IMR-90 (cell line): ENCODE data around the gene PNMA6F.
"Not testable (repeated sequence)": the region's sequence is repeated elsewhere in the genome, so short reads cannot be mapped to it uniquely, and the experiment has no call there.

ENCODE experiments used
- BHLHE40 ChIP-seq: fragments of 150-350 bp; IDR thresholded peaks from 2 replicates; pipeline ENCODE4 v1.6.1; 2016; ENCODE audit warnings: mild to moderate bottlenecking, low read depth, low read length
- CTCF ChIP-seq: conservative IDR thresholded peaks from 2 replicates; pipeline ENCODE4 v1.5.1; 2012; ENCODE audit warnings: mild to moderate bottlenecking, low read depth, low read length, improper control_type of control experiment
- FOS ChIP-seq: fragments of 150-350 bp; IDR thresholded peaks from 2 replicates; pipeline ENCODE4 v1.6.1; 2016; ENCODE audit warnings: low read depth, low read length
- MAFK ChIP-seq: IDR thresholded peaks from 2 replicates; pipeline ENCODE4 v1.6.1; 2012; ENCODE audit warnings: low read depth, low read length, improper control_type of control experiment
- MAZ ChIP-seq: IDR thresholded peaks from 2 replicates; pipeline ENCODE4 v1.6.1; 2012; ENCODE audit warnings: low read depth, mild to moderate bottlenecking, low read length, improper control_type of control experiment, moderate library complexity, borderline replicate concordance
- MXI1 ChIP-seq: IDR thresholded peaks from 2 replicates; pipeline ENCODE4 v1.6.1; 2012; ENCODE audit warnings: low read depth, mild to moderate bottlenecking, low read length, moderate library complexity, borderline replicate concordance
- POLR2A ChIP-seq: IDR thresholded peaks from 2 replicates; pipeline ENCODE4 v1.6.1; 2012; ENCODE audit warnings: mild to moderate bottlenecking, low read depth, low read length
- RAD21 ChIP-seq: IDR thresholded peaks from 2 replicates; pipeline ENCODE4 v1.6.1; 2012; ENCODE audit warnings: low read length, improper control_type of control experiment
- RCOR1 ChIP-seq: IDR thresholded peaks from 2 replicates; pipeline ENCODE4 v1.6.1; 2012; ENCODE audit warnings: mild to moderate bottlenecking, low read length, improper control_type of control experiment; ENCODE audit not compliant: insufficient replicate concordance
- RFX5 ChIP-seq: IDR thresholded peaks from 2 replicates; pipeline ENCODE4 v1.8.0; 2012; ENCODE audit warnings: low read depth, mild to moderate bottlenecking, low read length, moderate library complexity
- SMC3 ChIP-seq: fragments of 150-350 bp; IDR thresholded peaks from 2 replicates; pipeline ENCODE4 v1.6.1; 2016; ENCODE audit warnings: low read depth, mild to moderate bottlenecking, antibody characterized with exemption, low read length, moderate library complexity
- USF2 ChIP-seq: fragments of 150-350 bp; IDR thresholded peaks from 2 replicates; pipeline ENCODE4 v1.6.1; 2017; ENCODE audit warnings: mild to moderate bottlenecking, antibody characterized with exemption, low read length, low read depth

- TF ChIP-seq CTCF, RFX5, BHLHE40, MXI1, RAD21, RCOR1, USF2, FOS, POLR2A, SMC3, MAZ, MAFK: not testable (repeated sequence)
Measured at GRCh38 chrX:153272070-153272469, 49.5 kb downstream of the PNMA6F start.
